T47D (cell line): ENCODE data around the gene MYO7A.

Experiments used
- DNase-seq, 2 experiments: peaks; one replicate each; pipeline versions ENCODE4 v3.0.0 to v3.0.0-alpha.2; 2011 to 2012; ENCODE audit warnings: low read depth in 1 of 2, low spot score in 1 of 2
- JUND ChIP-seq: IDR thresholded peaks from 2 replicates; pipeline ENCODE4 v1.6.1; 2012; ENCODE audit warnings: low read depth
- in situ Hi-C: cut with HindIII; loops from 2 replicates; pipeline ENCODE4 v1.10.0; 2016; ENCODE audit warnings: low sequenced_read_pairs, low pct_unique_long_range_greater_than_20kb

MYO7A gene

DNA sequence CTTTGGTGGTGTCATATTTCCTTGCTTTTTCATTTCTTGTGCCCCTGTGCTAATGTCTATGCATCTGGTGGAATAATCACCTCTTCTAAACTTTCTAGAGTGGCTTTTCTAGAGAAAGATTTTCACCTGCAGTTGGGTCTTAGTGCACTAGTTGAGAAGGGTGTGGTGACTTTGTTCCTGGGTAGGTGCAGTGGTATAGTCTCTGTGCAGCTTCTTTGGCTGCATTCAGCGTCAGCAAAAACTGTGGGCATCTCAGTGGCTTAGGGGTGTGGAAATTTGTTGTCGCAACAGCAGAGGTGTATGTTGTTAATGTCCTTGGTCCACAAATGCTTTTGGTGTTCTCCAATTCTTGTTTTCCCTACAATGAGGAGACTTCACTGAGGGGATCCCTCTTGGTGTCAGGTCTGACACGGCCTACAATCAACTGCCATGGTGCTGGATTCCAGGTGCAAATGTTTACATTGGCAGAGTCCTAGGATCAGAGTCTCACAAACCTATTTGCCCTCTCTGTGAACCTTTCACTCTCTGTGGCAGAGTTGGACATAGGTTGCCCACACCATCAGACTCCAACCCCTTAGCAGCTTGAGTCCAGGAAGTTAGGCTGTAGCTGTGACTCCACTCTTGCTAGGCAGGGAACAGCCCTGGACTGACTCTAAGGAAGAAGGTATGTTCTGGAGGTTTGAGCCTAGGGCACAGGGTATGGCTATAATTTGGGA is 124.7 kb downstream of the MYO7A start:
- in situ Hi-C loops: no loop called here
- peak in 1 of 2 experiments; percentile 12 for DNase-seq

DNA sequence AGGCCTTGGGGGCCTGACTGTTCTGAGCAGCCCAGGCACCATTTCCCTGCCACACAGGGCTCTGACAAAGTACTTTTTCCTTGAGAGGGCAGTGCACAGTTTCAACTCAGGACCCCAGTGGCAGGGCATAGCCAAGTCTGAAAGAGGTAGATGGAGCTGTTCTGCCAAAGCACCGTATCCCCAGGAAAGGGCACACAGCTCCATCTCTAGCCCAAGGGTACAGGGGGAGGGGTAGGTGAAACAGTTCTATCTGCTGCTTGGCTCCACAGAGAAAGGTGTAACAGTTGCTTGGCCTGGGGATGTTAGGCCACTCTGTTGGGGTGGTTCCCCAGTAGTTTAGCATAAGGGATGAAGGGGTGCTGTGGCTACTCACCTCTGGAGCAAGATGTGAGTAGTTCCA is 125.6 kb downstream of the MYO7A start:
- DNase-seq: no peak
- TF ChIP-seq JUND: no peak
- in situ Hi-C loops: no loop called here

More for the DNA sequence above, 124.7 kb downstream of the MYO7A start:
- TF ChIP-seq JUND: no peak

DNA sequence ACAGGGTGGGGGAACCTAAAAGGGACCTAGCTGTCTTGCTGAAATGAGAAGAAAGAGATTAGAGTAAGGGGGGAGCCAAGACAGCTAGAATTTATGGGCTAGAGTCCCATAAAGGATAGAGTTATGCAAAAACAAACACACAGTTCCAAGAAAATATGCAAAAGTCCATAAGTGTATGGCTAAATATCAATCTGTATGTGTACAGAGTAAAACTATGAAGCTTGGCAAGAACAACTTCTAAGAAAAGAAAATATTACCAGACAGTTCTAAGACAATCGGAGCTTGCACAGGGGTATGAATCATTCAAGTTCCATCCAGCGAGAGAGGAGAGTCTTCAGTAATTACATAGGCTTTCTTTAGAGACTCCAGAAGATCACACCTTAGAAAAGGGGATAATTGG is 131.6 kb downstream of the MYO7A start:
- in situ Hi-C loops: no loop called here
- no peak for TF ChIP-seq JUND

DNA sequence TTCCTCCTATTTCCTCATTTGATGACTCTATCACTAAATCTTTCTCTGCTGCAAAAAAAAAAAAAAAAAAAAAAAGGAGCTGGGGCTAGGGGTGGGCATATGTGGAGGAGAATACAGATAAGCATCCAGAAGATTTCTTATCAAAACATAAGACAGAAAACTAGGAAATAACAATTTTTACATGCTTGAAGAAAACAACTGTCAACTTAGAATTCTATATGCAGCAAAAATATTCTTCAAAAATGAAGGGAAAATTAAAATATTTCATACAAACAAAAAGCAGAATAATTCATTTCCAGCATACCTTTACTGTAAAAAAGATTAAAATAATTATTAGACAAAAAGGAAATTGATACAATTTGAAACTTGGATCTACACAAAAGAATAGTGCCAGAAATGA is 134.8 kb downstream of the MYO7A start:
- in situ Hi-C loops: no loop called here
- no peak for TF ChIP-seq JUND
- DNase-seq: no peak

More for the DNA sequence above, 131.6 kb downstream of the MYO7A start:
- DNase-seq: no peak
